HepG2 (cell line): Measurements from ENCODE around the gene ISOC2. TPM values are rescaled to one million over a fixed set of nuclear protein-coding genes. Genes with fewer than 3 reads are reported as not detected.

Experiments used
- ATF7 ChIP-seq, 2 experiments: fragments of 450-650 bp in 1 of 2; sonication (generic) in 1 of 2; formaldehyde crosslinking in 1 of 2; IDR thresholded peaks; 2 replicates each; pipeline versions ENCODE4 v1.4.0 to v1.6.1; 2016 to 2020; ENCODE audit warnings: antibody characterized with exemption in 1 of 2, mild to moderate bottlenecking in 1 of 2, missing genetic modification reagents in 1 of 2
- CEBPG ChIP-seq: IDR thresholded peaks from 2 replicates; pipeline ENCODE4 v1.6.1; 2016
- CREM ChIP-seq, 2 experiments: sonication (generic) in 1 of 2; formaldehyde crosslinking in 1 of 2; IDR thresholded peaks; 2 replicates each; pipeline versions ENCODE4 v1.4.0 to v1.6.1; 2016 to 2020; ENCODE audit warnings: antibody characterized with exemption in 1 of 2, mild to moderate bottlenecking in 1 of 2, missing genetic modification reagents in 1 of 2
- FOXJ3 ChIP-seq: sonication (generic); formaldehyde crosslinking; IDR thresholded peaks from 2 replicates; pipeline ENCODE4 v1.4.0; 2020; ENCODE audit warnings: missing genetic modification reagents, mild to moderate bottlenecking, borderline replicate concordance
- FOXP1 ChIP-seq, 2 experiments: fragments of 450-650 bp in 1 of 2; IDR thresholded peaks; 2 replicates each; pipeline ENCODE4 v1.6.1; 2017 to 2018; ENCODE audit warnings: antibody characterized with exemption in 1 of 2
- JUN ChIP-seq: sonication (generic); formaldehyde crosslinking; IDR thresholded peaks from 2 replicates; pipeline ENCODE4 v1.4.0; 2020; ENCODE audit warnings: mild to moderate bottlenecking, missing genetic modification reagents
- KAT2B ChIP-seq: fragments of 150-350 bp; IDR thresholded peaks from 2 replicates; pipeline ENCODE4 v1.6.1; 2014; ENCODE audit warnings: low read depth, low read length, borderline replicate concordance
- KLF11 ChIP-seq: IDR thresholded peaks from 2 replicates; pipeline ENCODE4 v1.6.1; 2016; ENCODE audit warnings: missing compliant biosample characterization
- NFIC ChIP-seq: IDR thresholded peaks from 2 replicates; pipeline ENCODE4 v1.6.1; 2012; ENCODE audit warnings: mild to moderate bottlenecking, low read length, inconsistent platforms
- NR2F1 ChIP-seq, 2 experiments: fragments of 450-650 bp in 1 of 2; formaldehyde crosslinking in 1 of 2; IDR thresholded peaks; 2 replicates each; pipeline versions ENCODE4 v1.5.0 to v1.6.1; 2016 to 2020; ENCODE audit warnings: mild to moderate bottlenecking in 1 of 2, missing compliant biosample characterization in 1 of 2, missing genetic modification reagents in 1 of 2, moderate library complexity in 1 of 2
- ONECUT2 ChIP-seq: sonication (generic); formaldehyde crosslinking; IDR thresholded peaks from 2 replicates; pipeline ENCODE4 v1.4.0; 2020; ENCODE audit warnings: missing genetic modification reagents
- PHF8 ChIP-seq: sonication (generic); formaldehyde crosslinking; IDR thresholded peaks from 2 replicates; pipeline ENCODE4 v1.5.0; 2020; ENCODE audit warnings: missing genetic modification reagents
- SAP130 ChIP-seq: IDR thresholded peaks from 2 replicates; pipeline ENCODE4 v1.6.1; 2016; ENCODE audit warnings: low read depth
- SMYD3 ChIP-seq: sonication (generic); formaldehyde crosslinking; IDR thresholded peaks from 2 replicates; pipeline ENCODE4 v1.8.1; 2023; ENCODE audit warnings: mild to moderate bottlenecking, missing genetic modification reagents
- SUZ12 ChIP-seq: fragments of 150-350 bp; IDR thresholded peaks from 2 replicates; pipeline ENCODE4 v1.6.1; 2014; ENCODE audit warnings: low read depth, low read length
- U2AF1 ChIP-seq: fragments of 200-400 bp; formaldehyde crosslinking; optimal IDR thresholded peaks from 2 replicates; pipeline ENCODE3; 2017; ENCODE audit warnings: mild to moderate bottlenecking, low read depth, low read length
- ZNF205 ChIP-seq: IDR thresholded peaks from 2 replicates; pipeline ENCODE4 v1.6.1; 2018; ENCODE audit warnings: missing biosample characterization, missing genetic modification reagents
- ZNF234 ChIP-seq: sonication (generic); formaldehyde crosslinking; conservative IDR thresholded peaks from 2 replicates; pipeline ENCODE4 v1.5.1; 2020; ENCODE audit warnings: mild to moderate bottlenecking, missing genetic modification reagents
- ZNF282 ChIP-seq: fragments of 450-650 bp; IDR thresholded peaks from 2 replicates; pipeline ENCODE4 v1.6.1; 2018; ENCODE audit not compliant: partially characterized antibody
- ZNF3 ChIP-seq: IDR thresholded peaks from 2 replicates; pipeline ENCODE4 v1.7.0; 2017; ENCODE audit warnings: inconsistent platforms
- ZNF331 ChIP-seq: sonication (generic); formaldehyde crosslinking; IDR thresholded peaks from 2 replicates; pipeline ENCODE4 v1.4.0; 2020; ENCODE audit warnings: missing genetic modification reagents
- ZNF510 ChIP-seq: sonication (generic); formaldehyde crosslinking; IDR thresholded peaks from 2 replicates; pipeline ENCODE4 v1.4.0; 2020; ENCODE audit warnings: low read depth, mild to moderate bottlenecking, missing genetic modification reagents
- ZNF788 ChIP-seq: sonication (generic); formaldehyde crosslinking; IDR thresholded peaks from 2 replicates; pipeline ENCODE4 v1.5.0; 2020; ENCODE audit warnings: mild to moderate bottlenecking, missing genetic modification reagents, borderline replicate concordance
- polyA plus RNA-seq, 8 experiments: library from polyadenylated mRNA; depleted of rRNA in 3 of 8; stranded (reverse) in 7 of 8; unstranded in 1 of 8; fragments of >200 nt; fragmentation: Illumina TruSeq in 4 of 8; extraction: Trizol in 4 of 8; gene quantifications; 2 replicates each; pipeline versions ENCODE4 v1.2.1 to v1.2.3, GENCODE V29; 2011 to 2016; ENCODE audit warnings: low read depth in 4 of 8, missing spikeins in 1 of 8, mixed read lengths in 1 of 8; ENCODE audit not compliant: insufficient read depth in 1 of 8
- total RNA-seq, 5 experiments: library from RNA; depleted of rRNA; stranded (reverse); fragments of >200 nt; fragmentation: Illumina TruSeq; extraction: Trizol; gene quantifications; 2 replicates each; pipeline ENCODE4 v1.2.3, GENCODE V29; 2016; ENCODE audit warnings: low read depth in 1 of 5
- TF ChIP-seq, protein P1 (sequence below): sonication (generic); formaldehyde crosslinking; IDR thresholded peaks from 2 replicates; pipeline ENCODE4 v1.4.0; 2020; ENCODE audit warnings: missing genetic modification reagents, mild to moderate bottlenecking, borderline replicate concordance
- TF ChIP-seq, protein P2 (sequence below): sonication (generic); formaldehyde crosslinking; IDR thresholded peaks from 2 replicates; pipeline ENCODE4 v1.5.1; 2020; ENCODE audit warnings: mild to moderate bottlenecking, missing genetic modification reagents, borderline replicate concordance

ISOC2 gene
- total and polyA plus RNA-seq, 2 of the 13 experiments (the other 11 are each of a cell fraction or from before 2014, with no cell fraction given) = 76.8 to 105 TPM

DNA sequence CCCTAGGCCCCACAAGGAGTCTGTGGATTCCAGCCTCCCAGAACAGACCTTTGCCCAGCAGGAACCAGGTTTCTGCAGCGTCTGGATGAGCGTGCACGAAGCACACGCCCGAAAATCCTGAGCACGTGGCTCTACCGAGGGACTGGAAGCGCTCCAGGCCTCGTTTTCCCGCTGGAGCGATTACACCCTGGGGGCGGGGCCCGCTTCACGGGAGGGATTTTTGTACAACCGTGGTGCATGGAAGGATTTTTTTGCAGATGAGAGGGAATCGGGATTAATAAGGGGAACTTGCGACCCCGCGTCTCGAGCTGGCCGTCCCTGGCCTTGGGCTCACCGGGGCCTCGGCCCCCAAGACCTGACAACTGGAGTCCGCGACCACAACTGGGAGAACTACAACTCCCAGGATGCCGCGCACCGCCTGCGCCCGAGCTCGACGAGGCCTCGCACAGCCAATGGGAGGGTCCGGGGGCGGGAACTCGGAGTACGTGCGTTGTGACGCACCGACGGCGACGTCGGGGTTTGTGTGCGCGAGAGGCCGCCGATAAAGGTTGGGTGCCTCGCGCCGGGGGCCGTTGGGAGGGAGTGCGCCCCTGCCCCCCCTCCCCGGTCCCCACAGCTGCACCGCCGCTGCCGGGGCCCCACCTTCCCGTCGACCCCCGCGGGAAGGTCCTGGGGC is 14.8 kb upstream of the ISOC2 start, which contains the start of gene ZNF628 (continued):
- TF ChIP-seq, protein P1, sequence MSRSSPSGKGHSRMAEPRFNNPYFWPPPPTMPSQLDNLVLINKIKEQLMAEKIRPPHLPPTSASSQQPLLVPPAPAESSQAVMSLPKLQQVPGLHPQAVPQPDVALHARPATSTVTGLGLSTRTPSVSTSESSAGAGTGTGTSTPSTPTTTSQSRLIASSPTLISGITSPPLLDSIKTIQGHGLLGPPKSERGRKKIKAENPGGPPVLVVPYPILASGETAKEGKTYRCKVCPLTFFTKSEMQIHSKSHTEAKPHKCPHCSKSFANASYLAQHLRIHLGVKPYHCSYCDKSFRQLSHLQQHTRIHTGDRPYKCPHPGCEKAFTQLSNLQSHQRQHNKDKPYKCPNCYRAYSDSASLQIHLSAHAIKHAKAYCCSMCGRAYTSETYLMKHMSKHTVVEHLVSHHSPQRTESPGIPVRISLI (CRISPR knock-in tag) = no peak
- TF ChIP-seq ZNF788 (CRISPR knock-in tag) (peak; percentile 48; the same call in 1 of the 2 replicates), SAP130 (CRISPR knock-in tag) (peak; percentile 66), SMYD3 (no peak; the same call in 1 of the 2 replicates), FOXP1 (IDR thresholded peaks at IDR 0.05) (no peak), FOXP1 (CRISPR knock-in tag; IDR thresholded peaks at IDR 0.05) (no peak; the same call in 1 of the 2 replicates), ZNF234 (CRISPR knock-in tag) (no peak), JUN (CRISPR knock-in tag) (peak; percentile 68; the same call in 1 of the 2 replicates), FOXJ3 (CRISPR knock-in tag) (0 out of 2 replicates have a peak, but pooled peaks have one; percentile 28), PHF8 (peak; percentile 81), ZNF205 (CRISPR knock-in tag) (peak; percentile 73; the same call in 1 of the 2 replicates), ZNF3 (CRISPR knock-in tag) (0 out of 2 replicates have a peak, but pooled peaks have one; percentile 67), ZNF282 (no peak), CEBPG (CRISPR knock-in tag) (no peak; the same call in 1 of the 2 replicates), ATF7 (IDR thresholded peaks at IDR 0.05) (no peak), ATF7 (CRISPR knock-in tag; IDR thresholded peaks at IDR 0.05) (0 out of 2 replicates have a peak, but pooled peaks have one; percentile 70), CREM (IDR thresholded peaks at IDR 0.05) (peak; percentile 96), CREM (CRISPR knock-in tag; IDR thresholded peaks at IDR 0.05) (peak; percentile 74), SUZ12 (peak; percentile 76), ONECUT2 (CRISPR knock-in tag) (0 out of 2 replicates have a peak, but pooled peaks have one; percentile 29), NFIC (no peak), ZNF510 (CRISPR knock-in tag) (peak; percentile 92; the same call in 1 of the 2 replicates), ZNF331 (CRISPR knock-in tag) (peak; percentile 17; the same call in 1 of the 2 replicates), NR2F1 (CRISPR knock-in tag; IDR thresholded peaks at IDR 0.05) (no peak), KAT2B (no peak), U2AF1 (no peak), KLF11 (CRISPR knock-in tag) (peak; percentile 75; the same call in 1 of the 2 replicates)
- TF ChIP-seq, protein P2, sequence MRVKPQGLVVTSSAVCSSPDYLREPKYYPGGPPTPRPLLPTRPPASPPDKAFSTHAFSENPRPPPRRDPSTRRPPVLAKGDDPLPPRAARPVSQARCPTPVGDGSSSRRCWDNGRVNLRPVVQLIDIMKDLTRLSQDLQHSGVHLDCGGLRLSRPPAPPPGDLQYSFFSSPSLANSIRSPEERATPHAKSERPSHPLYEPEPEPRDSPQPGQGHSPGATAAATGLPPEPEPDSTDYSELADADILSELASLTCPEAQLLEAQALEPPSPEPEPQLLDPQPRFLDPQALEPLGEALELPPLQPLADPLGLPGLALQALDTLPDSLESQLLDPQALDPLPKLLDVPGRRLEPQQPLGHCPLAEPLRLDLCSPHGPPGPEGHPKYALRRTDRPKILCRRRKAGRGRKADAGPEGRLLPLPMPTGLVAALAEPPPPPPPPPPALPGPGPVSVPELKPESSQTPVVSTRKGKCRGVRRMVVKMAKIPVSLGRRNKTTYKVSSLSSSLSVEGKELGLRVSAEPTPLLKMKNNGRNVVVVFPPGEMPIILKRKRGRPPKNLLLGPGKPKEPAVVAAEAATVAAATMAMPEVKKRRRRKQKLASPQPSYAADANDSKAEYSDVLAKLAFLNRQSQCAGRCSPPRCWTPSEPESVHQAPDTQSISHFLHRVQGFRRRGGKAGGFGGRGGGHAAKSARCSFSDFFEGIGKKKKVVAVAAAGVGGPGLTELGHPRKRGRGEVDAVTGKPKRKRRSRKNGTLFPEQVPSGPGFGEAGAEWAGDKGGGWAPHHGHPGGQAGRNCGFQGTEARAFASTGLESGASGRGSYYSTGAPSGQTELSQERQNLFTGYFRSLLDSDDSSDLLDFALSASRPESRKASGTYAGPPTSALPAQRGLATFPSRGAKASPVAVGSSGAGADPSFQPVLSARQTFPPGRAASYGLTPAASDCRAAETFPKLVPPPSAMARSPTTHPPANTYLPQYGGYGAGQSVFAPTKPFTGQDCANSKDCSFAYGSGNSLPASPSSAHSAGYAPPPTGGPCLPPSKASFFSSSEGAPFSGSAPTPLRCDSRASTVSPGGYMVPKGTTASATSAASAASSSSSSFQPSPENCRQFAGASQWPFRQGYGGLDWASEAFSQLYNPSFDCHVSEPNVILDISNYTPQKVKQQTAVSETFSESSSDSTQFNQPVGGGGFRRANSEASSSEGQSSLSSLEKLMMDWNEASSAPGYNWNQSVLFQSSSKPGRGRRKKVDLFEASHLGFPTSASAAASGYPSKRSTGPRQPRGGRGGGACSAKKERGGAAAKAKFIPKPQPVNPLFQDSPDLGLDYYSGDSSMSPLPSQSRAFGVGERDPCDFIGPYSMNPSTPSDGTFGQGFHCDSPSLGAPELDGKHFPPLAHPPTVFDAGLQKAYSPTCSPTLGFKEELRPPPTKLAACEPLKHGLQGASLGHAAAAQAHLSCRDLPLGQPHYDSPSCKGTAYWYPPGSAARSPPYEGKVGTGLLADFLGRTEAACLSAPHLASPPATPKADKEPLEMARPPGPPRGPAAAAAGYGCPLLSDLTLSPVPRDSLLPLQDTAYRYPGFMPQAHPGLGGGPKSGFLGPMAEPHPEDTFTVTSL (CRISPR knock-in tag) = no peak
